ENCODE measurements around the gene BICD1. TPM values are rescaled to one million over a fixed set of nuclear protein-coding genes. Genes with fewer than 3 reads are reported as not detected.
A peak's percentile ranks its signal among the peaks of the same experiment; 100 is the strongest.

BICD1 gene
- total and polyA plus RNA-seq, 4 experiments from 2014 or later = 3.7 to 20.3 (median 12.4) TPM

DNA sequence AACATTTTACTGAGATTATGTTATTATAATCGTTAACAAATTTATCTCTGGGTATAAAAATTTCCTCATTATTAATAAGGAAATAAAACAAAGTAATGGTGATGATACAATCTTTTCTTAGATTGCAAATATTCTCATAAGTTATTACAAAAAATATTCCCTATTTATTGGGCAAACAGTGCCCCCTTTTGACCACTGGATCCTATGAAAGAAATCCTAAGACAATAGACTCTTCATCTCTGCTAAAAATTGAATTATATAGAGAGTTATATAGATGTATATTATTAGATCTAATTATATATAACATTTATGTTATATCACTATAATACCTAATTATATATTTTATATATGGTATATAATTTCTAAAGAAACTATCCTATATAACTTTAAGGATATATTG lies 198.5 kb downstream of the BICD1 start:
- Mint-ChIP-seq H3K27ac (no peak overlapping the region), H3K4me1 (peaks cover 0 to 4% (median under 1%) of the 10 kb centered on the region in 4 donors), H3K27me3 (no peaks in the 10 kb centered on the region), H3K4me3 (no peak overlapping the region), H3K36me3 (peaks cover 0 to 6% of the 10 kb centered on the region in 2 donors), H3K9me3 (no peaks in the 10 kb centered on the region)
- no peak overlapping the region for H3K27ac ChIP-seq (ENCODE audit: low read depth, low read length)
- H3K27me3 ChIP-seq (ENCODE audit: insufficient read depth, low read length) = no peaks in the 10 kb centered on the region
- CTCF ChIA-PET (ENCODE audit: partially characterized antibody) = interaction anchor here (1.0 to 3.6 kb wide), 7 partner anchors 244 to 902 kb away, joined by 3 to 42 read pairs (median 8); no protein-coding TSS in a partner anchor
- no peak overlapping the region for H3K4me3 ChIP-seq (ENCODE audit: low read length in 2 of 2)
- no peaks in the 10 kb centered on the region for H3K4me1 ChIP-seq (ENCODE audit: insufficient read depth, low read length)
- intact Hi-C loops (cut with micrococcal nuclease) = loop anchor here (1.0 to 10.0 kb wide), 5 partner anchors 245 to 1720 kb away; partner anchors contain the start of gene ALG10
- H3K9me3 ChIP-seq (ENCODE audit: control insufficient read depth in 1 of 2, low read length in 2 of 2) = no peaks in the 10 kb centered on the region
- POLR2A ChIA-PET (ENCODE audit: partially characterized antibody) = interaction anchor here (1.7 kb wide), 1 partner anchor 652 kb away, joined by 7 read pairs; no protein-coding TSS in a partner anchor
- DNase-seq = peak in 4 of 5 donors; percentile 12 to 26 (median 16)
- H3K36me3 ChIP-seq (ENCODE audit: insufficient read depth, low read length) = no peaks in the 10 kb centered on the region

DNA sequence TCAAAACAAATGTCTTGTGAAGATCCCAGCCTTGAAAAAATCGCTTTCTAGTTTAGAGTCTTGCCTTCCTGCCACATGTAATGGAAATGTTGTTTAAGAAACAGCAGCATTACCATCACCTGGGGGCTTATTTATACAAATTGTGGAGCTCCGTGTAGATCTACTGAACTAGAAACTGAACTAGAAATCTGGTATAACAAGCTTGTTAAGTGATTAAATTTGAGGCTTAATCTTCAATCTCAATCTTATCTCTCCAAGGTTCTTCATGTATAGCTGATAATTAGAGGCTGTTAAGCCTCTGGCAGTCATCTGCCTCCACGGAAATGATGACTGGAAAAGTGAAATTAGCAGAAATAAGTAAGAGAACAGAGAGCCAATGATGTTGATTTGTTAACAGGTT lies 200.7 kb downstream of the BICD1 start:
- Mint-ChIP-seq H3K36me3 (peaks cover 0 to 8% of the 10 kb centered on the region in 2 donors), H3K4me3 (no peak overlapping the region), H3K27ac (peak overlapping the region in 1 of 7 donors; percentile 37), H3K4me1 (peaks cover 3 to 9% (median 5%) of the 10 kb centered on the region in 4 donors), H3K9me3 (no peaks in the 10 kb centered on the region), H3K27me3 (no peaks in the 10 kb centered on the region)
- ChIA-PET POLR2A (ENCODE audit: partially characterized antibody) (interaction anchor here (0.6 kb wide), 1 partner anchor 654 kb away, joined by 3 read pairs; no protein-coding TSS in a partner anchor), CTCF (ENCODE audit: partially characterized antibody) (interaction anchor here (0.8 to 3.6 kb wide), 6 partner anchors 246 to 904 kb away, joined by 3 to 42 read pairs (median 8); no protein-coding TSS in a partner anchor)
- no peaks in the 10 kb centered on the region for H3K36me3 ChIP-seq (ENCODE audit: insufficient read depth, low read length)
- H3K27me3 ChIP-seq (ENCODE audit: insufficient read depth, low read length) = no peaks in the 10 kb centered on the region
- no peak overlapping the region for H3K4me3 ChIP-seq (ENCODE audit: low read length in 2 of 2)
- intact Hi-C loops (cut with micrococcal nuclease) = loop anchor here (10.0 kb wide), 1 partner anchor 1717 kb away; the partner anchor contains the start of gene ALG10
- no peak for DNase-seq
- H3K4me1 ChIP-seq (ENCODE audit: insufficient read depth, low read length) = no peaks in the 10 kb centered on the region
- no peak overlapping the region for H3K27ac ChIP-seq (ENCODE audit: low read depth, low read length)
- H3K9me3 ChIP-seq (ENCODE audit: control insufficient read depth in 1 of 2, low read length in 2 of 2) = no peaks in the 10 kb centered on the region

DNA sequence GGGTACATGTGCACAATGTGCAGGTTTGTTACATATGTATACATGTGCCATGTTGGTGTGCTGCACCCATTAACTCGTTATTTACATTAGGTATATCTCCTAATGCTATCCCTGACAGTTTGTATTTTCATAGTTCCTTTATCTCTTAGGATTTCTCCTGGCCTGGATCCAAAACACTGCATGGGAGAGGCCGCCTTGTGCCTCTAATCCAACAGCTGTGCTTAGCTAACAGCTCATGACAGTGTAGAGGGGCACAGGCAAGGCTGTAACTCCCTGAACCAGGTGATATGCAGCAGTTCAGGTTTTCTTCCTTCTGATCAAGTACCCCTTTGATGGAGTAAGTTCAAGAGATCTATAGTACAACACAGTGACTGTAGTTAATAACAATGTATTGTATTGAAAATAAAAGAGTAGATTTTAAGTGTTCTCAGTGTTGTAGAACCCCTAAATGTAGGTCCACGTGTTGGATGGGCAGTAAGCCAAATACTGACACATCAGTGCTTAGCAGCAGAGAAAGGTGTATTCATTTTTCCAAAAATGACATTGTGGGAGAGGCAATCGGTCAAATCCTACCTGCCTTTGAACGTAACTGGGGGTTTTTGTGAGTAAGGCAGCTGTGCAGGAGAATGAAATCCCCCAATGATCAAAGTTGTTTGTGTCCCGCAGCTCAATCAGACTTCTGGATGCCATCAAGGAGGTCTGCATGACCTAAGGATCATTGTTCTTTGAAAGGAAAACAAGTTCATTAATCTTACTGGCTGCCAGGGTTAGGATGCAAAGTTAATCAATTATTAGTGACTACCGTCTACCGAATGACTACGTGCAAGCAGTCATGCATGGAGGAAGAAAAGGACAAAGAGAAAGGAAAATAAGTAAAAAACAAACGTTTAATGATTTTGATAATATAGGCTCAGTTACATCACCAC lies 203.4 kb downstream of the BICD1 start:
- DNase-seq = no peak
- H3K9me3 Mint-ChIP-seq = no peaks in the 10 kb centered on the region
- no peaks in the 10 kb centered on the region for H3K27me3 Mint-ChIP-seq
- POLR2A ChIA-PET (ENCODE audit: partially characterized antibody) = no interaction called here
- CTCF ChIA-PET (ENCODE audit: partially characterized antibody) = interaction anchor here (1.2 to 6.6 kb wide), 6 partner anchors 11 to 907 kb away, joined by 4 to 121 read pairs (median 6); no protein-coding TSS in a partner anchor
- H3K27ac Mint-ChIP-seq = peak overlapping the region in 3 of 7 donors; percentile 18 to 25 (median 19)
- H3K4me3 Mint-ChIP-seq = no peak overlapping the region
- Histone ChIP-seq H3K27me3 (ENCODE audit: insufficient read depth, low read length) (no peaks in the 10 kb centered on the region), H3K4me3 (ENCODE audit: low read length in 2 of 2) (no peak overlapping the region), H3K27ac (ENCODE audit: low read depth, low read length) (no peak overlapping the region), H3K36me3 (ENCODE audit: insufficient read depth, low read length) (no peaks in the 10 kb centered on the region), H3K4me1 (ENCODE audit: insufficient read depth, low read length) (no peaks in the 10 kb centered on the region), H3K9me3 (ENCODE audit: control insufficient read depth in 1 of 2, low read length in 2 of 2) (no peaks in the 10 kb centered on the region)
- intact Hi-C loops (cut with micrococcal nuclease) = loop anchor here (5.0 to 10.0 kb wide), 2 partner anchors 353 to 1715 kb away; partner anchors contain the start of genes ALG10 and RESF1
- peaks cover 3 to 9% (median 4%) of the 10 kb centered on the region in 4 donors for H3K4me1 Mint-ChIP-seq
- H3K36me3 Mint-ChIP-seq = peaks cover 0 to 8% of the 10 kb centered on the region in 2 donors

DNA sequence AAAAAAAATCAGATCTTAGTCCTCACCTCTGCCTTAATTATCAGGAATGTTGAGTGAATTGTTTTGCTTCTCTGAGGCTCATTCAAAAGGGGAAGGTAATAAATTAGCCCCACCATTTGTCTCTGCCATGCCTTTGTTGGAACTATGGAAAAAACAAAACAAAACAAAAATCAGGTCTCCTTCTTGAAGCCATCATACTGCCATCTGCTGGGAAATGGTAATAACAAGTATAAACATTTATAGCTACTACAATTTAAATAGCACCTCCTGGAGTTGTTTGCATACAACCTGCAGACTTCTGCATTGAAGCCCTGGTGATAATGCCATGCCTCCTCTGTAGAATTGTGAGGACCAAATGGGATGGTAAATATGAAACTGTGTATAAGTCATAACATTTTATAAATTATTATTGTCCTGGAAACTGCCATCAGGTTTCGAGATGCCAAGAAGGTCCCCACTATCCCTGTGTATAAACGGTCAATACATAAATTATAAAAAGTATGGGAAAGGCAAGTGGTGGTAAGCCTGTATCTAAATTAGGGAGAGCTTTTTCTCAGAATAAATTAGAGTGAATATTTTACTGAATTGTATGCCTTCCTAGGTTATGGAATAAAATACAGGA lies 205.5 kb downstream of the BICD1 start:
- Histone ChIP-seq H3K36me3 (ENCODE audit: insufficient read depth, low read length) (no peaks in the 10 kb centered on the region), H3K4me3 (ENCODE audit: low read length in 2 of 2) (no peak overlapping the region), H3K9me3 (ENCODE audit: control insufficient read depth in 1 of 2, low read length in 2 of 2) (no peaks in the 10 kb centered on the region), H3K27ac (ENCODE audit: low read depth, low read length) (no peak overlapping the region), H3K4me1 (ENCODE audit: insufficient read depth, low read length) (no peaks in the 10 kb centered on the region), H3K27me3 (ENCODE audit: insufficient read depth, low read length) (no peaks in the 10 kb centered on the region)
- H3K4me3 Mint-ChIP-seq = peak overlapping the region in 2 of 8 donors; percentile 14 to 65
- H3K4me1 Mint-ChIP-seq = peaks cover 3 to 9% (median 4%) of the 10 kb centered on the region in 4 donors
- intact Hi-C loops (cut with micrococcal nuclease) = loop anchor here (1.0 to 5.0 kb wide), 5 partner anchors 251 to 909 kb away; partner anchors contain the start of gene RESF1
- ChIA-PET POLR2A (ENCODE audit: partially characterized antibody) (interaction anchor here (1.0 to 1.1 kb wide), 3 partner anchors 630 to 986 kb away, joined by 3 to 9 read pairs (median 3); partner anchors contain the start of gene SINHCAF), CTCF (ENCODE audit: partially characterized antibody) (interaction anchor here (0.6 to 6.6 kb wide), 27 partner anchors 9 to 909 kb away, joined by 3 to 121 read pairs (median 4); no protein-coding TSS in a partner anchor)
- H3K9me3 Mint-ChIP-seq = peaks cover 0 to 3% (median 0%) of the 10 kb centered on the region in 8 donors
- H3K27ac Mint-ChIP-seq = peak overlapping the region in 1 of 7 donors; percentile 87
- peak in 4 of 5 donors; percentile 31 to 52 (median 38) for DNase-seq
- H3K36me3 Mint-ChIP-seq = peaks cover 0 to 2% of the 10 kb centered on the region in 2 donors
- no peaks in the 10 kb centered on the region for H3K27me3 Mint-ChIP-seq

DNA sequence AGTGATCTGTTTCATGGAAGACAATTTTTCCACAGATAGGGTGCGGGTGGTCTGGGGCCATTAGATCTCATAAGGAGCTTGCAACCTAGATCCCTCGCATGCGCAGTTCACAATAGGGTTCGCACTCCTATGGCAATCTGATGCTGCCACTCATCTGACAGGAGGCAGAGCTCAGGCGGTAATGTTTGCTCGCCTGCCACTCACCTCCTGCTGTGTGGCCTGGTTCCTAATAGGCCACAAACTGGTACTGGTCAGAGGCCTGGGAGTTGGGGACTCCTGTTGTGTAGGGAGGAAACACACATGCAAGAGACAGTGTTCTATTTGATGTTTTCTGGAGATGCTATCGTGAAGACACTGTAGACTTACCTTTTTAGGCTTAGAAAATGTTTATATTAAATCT lies 215.7 kb downstream of the BICD1 start:
- no peaks in the 10 kb centered on the region for H3K4me1 Mint-ChIP-seq
- no peaks in the 10 kb centered on the region for H3K36me3 ChIP-seq (ENCODE audit: insufficient read depth, low read length)
- no peak overlapping the region for H3K4me3 Mint-ChIP-seq
- no peak overlapping the region for H3K4me3 ChIP-seq (ENCODE audit: low read length in 2 of 2)
- no peaks in the 10 kb centered on the region for H3K9me3 ChIP-seq (ENCODE audit: control insufficient read depth in 1 of 2, low read length in 2 of 2)
- no peaks in the 10 kb centered on the region for H3K4me1 ChIP-seq (ENCODE audit: insufficient read depth, low read length)
- POLR2A ChIA-PET (ENCODE audit: partially characterized antibody) = no interaction called here
- no peaks in the 10 kb centered on the region for H3K9me3 Mint-ChIP-seq
- CTCF ChIA-PET (ENCODE audit: partially characterized antibody) = interaction anchor here (1.6 kb wide), 1 partner anchor 11 kb away, joined by 5 read pairs; no protein-coding TSS in a partner anchor
- H3K27me3 ChIP-seq (ENCODE audit: insufficient read depth, low read length) = no peaks in the 10 kb centered on the region
- peaks cover 1 to 3% of the 10 kb centered on the region in 2 donors for H3K36me3 Mint-ChIP-seq
- no peaks in the 10 kb centered on the region for H3K27me3 Mint-ChIP-seq
- H3K27ac Mint-ChIP-seq = no peak overlapping the region
- no peak for DNase-seq
- intact Hi-C loops (cut with micrococcal nuclease) = no loop called here
- H3K27ac ChIP-seq (ENCODE audit: low read depth, low read length) = no peak overlapping the region

DNA sequence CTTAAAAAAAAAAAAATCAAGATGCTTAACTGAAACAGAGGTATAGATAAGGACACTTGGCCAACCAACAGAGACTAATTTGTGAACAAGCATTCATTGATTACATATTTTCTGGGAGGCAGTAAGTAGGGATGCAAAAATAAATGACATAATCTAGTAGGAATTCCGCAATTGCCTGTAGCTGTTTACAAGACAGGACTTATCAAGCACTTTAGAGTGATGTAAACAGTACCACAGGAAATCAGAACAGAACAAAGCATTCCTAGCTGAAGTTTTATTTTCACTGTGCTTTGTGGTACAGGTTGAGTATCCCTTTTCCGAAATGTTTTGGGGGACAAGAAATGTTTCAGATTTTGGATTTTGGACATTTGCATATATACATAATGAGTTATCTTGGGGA lies 224.5 kb downstream of the BICD1 start:
- no peaks in the 10 kb centered on the region for H3K36me3 ChIP-seq (ENCODE audit: insufficient read depth, low read length)
- Mint-ChIP-seq H3K4me3 (no peak overlapping the region), H3K4me1 (peaks cover 0 to 2% (median 0%) of the 10 kb centered on the region in 4 donors), H3K27me3 (no peaks in the 10 kb centered on the region), H3K9me3 (no peaks in the 10 kb centered on the region), H3K27ac (no peak overlapping the region), H3K36me3 (peaks cover 11 to 20% of the 10 kb centered on the region in 2 donors)
- no peaks in the 10 kb centered on the region for H3K4me1 ChIP-seq (ENCODE audit: insufficient read depth, low read length)
- no peaks in the 10 kb centered on the region for H3K9me3 ChIP-seq (ENCODE audit: control insufficient read depth in 1 of 2, low read length in 2 of 2)
- no peak for DNase-seq
- no peak overlapping the region for H3K27ac ChIP-seq (ENCODE audit: low read depth, low read length)
- H3K4me3 ChIP-seq (ENCODE audit: low read length in 2 of 2) = no peak overlapping the region
- H3K27me3 ChIP-seq (ENCODE audit: insufficient read depth, low read length) = no peaks in the 10 kb centered on the region
- POLR2A ChIA-PET (ENCODE audit: partially characterized antibody) = no interaction called here
- CTCF ChIA-PET (ENCODE audit: partially characterized antibody) = no interaction called here
- intact Hi-C loops (cut with micrococcal nuclease) = no loop called here
